ELR (cell line): ENCODE data around the gene CMTM2.
"Not testable (repeated sequence)": the region's sequence is repeated elsewhere in the genome, so short reads cannot be mapped to it uniquely, and the experiment has no call there.

ENCODE experiments used
- DNase-seq: peaks from one replicate; pipeline ENCODE4 v3.0.0-alpha.2; 2015; ENCODE audit warnings: low read depth

Gene CMTM2

DNA sequence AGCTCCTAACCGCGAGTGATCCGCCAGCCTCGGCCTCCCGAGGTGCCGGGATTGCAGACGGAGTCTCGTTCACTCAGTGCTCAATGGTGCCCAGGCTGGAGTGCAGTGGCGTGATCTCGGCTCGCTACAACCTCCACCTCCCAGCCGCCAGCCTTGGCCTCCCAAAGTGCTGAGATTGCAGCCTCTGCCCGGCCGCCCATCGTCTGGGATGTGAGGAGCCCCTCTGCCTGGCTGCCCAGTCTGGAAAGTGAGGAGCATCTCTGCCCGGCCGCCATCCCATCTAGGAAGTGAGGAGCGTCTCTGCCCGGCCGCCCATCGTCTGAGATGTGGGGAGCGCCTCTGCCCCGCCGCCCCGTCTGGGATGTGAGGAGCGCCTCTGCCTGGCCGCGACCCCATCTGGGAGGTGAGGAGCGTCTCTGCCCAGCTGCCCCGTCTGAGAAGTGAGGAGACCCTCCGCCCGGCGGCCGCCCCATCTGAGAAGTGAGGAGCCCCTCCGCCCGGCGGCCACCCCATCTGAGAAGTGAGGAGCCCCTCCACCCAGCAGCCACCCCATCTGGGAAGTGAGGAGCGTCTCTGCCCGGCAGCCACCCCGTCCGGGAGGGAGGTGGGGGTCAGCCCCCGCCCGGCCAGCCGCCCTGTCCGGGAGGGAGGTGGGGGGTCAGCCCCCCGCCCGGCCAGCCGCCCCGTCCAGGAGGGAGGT lies 51.4 kb downstream of the CMTM2 start:
- not testable (repeated sequence) for DNase-seq

DNA sequence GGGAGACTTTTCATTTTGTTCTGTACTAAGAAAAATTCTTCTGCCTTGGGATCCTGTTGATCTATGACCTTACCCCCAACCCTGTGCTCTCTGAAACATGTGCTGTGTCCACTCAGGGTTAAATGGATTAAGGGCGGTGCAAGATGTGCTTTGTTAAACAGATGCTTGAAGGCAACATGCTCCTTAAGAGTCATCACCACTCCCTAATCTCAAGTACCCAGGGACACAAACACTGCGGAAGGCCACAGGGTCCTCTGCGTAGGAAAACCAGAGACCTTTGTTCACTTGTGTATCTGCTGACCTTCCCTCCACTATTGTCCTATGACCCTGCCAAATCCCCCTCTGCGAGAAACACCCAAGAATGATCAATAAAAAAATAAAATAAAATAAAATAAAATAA lies 52.3 kb downstream of the CMTM2 start:
- not testable (repeated sequence) for DNase-seq

DNA sequence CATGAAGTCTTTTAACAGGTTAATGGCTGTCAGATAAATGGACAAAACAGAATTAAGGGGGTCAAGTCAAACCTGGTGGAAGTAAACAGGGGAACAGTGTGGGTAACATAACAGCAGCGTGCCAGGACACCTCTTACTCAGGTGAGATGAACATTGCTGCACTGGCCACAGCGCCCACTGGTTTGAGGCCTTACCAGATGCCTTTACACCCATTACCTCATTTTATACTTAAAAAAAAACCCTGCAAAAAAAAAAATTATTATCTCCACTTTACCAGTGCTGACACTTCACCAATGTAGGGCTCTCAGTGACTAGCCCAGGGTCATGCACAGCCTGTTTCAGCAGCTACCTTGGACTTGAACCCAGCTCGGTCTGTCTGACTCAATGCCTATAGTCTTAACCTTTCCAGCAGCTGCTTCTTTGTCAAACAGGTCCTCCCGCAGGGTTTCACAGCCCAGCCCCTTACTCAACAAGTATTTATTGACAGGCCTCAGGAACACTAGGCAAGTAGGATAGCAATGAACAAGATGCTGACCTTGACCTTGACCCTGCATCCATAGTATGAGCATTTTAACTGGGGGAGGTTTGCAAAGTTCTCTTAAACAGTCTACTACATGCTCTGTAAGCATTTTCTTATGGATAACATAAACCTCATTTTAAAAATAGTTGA lies 55.4 kb downstream of the CMTM2 start:
- DNase-seq = no peak

DNA sequence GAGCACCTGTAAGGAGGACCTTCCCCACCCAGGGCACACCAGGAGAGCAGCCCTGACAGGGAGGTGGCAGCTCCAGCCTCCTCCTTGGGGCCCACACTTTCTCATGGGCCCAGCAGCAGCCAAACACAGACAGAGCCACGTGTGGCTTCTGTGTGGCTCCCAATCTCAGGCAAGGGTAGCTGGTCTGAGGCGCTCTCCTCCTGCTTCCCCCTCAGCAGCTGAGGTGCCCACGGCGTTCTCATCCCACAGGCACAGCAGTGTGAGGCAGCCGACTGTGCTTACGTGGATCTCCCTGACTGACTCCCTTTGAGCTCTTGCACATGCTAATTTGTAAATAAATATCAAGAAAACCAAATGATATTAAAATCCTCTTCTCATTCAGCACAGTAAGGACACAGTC lies 56.1 kb downstream of the CMTM2 start:
- no peak for DNase-seq

DNA sequence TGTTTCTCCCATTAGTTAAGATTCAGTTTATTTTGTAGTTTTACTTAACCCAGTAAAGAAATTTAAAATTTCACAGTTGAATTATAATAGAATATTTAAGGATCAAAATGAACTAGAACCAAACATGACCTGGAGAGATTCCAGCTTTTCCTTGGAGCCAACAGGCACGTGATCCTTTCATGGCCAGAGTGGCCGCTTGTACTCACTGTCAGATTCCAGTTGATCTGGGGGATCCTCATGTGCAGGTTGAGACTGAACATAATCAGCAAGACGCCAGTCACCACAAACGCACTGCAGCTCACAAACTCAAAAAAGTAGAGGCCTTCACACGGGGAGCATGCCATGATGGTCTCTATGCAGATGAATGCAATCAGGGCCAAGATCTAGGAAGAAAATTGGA lies 56.9 kb downstream of the CMTM2 start:
- DNase-seq = no peak

DNA sequence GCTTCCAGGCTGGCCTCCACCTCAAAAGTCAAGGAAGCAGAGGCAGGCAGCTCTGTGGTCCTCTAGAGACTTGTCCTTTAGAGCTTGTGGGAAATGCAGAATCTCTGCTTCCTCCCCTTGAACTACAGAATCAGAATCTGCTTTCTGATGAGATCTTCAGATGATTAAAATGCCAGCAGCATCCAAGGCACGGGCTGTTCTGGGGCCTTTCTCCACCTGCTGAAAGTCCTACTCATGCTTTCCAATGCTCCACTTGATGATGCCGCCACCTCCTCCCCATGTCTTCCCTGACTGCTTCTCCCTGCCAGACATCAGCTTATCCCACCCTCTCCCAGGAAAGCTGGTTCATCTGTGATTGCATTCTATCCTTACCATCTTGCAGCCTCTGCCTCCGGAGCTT lies 58.5 kb downstream of the CMTM2 start:
- DNase-seq = no peak
